NCI-H82 (cell line): Measurements from ENCODE around the gene ENSA.
A peak's percentile ranks its signal among the peaks of the same experiment; 100 is the strongest.
"Not testable (repeated sequence)": the region's sequence is repeated elsewhere in the genome, so short reads cannot be mapped to it uniquely, and the experiment has no call there.

Experiments used
- DNase-seq: peaks from one replicate; lab custom pipeline; 2025; lab: John Stamatoyannopoulos, UW

Gene ENSA

GRCh38 chr1:150621497-150622302 is 7.7 kb downstream of the ENSA start:
- DNase-seq = peak; percentile 60

- DNase-seq = no peak
Observed at GRCh38 chr1:150620919-150621318, 8.5 kb downstream of the ENSA start.

GRCh38 chr1:150619576-150620509 is 9.6 kb downstream of the ENSA start:
- peak; percentile 41 for DNase-seq

GRCh38 chr1:150615346-150616201 is 13.8 kb downstream of the ENSA start:
- no peak for DNase-seq

GRCh38 chr1:150613061-150613920 is 16.1 kb downstream of the ENSA start:
- no peak for DNase-seq

- no peak for DNase-seq
Observed at GRCh38 chr1:150612014-150612345, 17.4 kb downstream of the ENSA start.

GRCh38 chr1:150610576-150610975 is 18.8 kb downstream of the ENSA start:
- no peak for DNase-seq

- no peak for DNase-seq
Observed at GRCh38 chr1:150609732-150610131, 19.7 kb downstream of the ENSA start.

- no peak for DNase-seq
Observed at GRCh38 chr1:150606463-150607142, 22.8 kb downstream of the ENSA start.

- not testable (repeated sequence) for DNase-seq
Observed at GRCh38 chr1:150605451-150605731, 24.0 kb downstream of the ENSA start.

GRCh38 chr1:150604226-150604588 is 25.2 kb downstream of the ENSA start:
- DNase-seq = no peak

GRCh38 chr1:150603711-150604110 is 25.7 kb downstream of the ENSA start:
- peak; percentile 63 for DNase-seq

GRCh38 chr1:150602372-150602771 is 27.0 kb downstream of the ENSA start:
- DNase-seq = not testable (repeated sequence)

GRCh38 chr1:150601540-150601939 is 27.9 kb downstream of the ENSA start:
- DNase-seq = no peak

- DNase-seq = not testable (repeated sequence)
Observed at GRCh38 chr1:150598346-150598745, 31.1 kb downstream of the ENSA start.

GRCh38 chr1:150596976-150597375 is 32.4 kb downstream of the ENSA start:
- DNase-seq = peak; percentile 58

- DNase-seq = no peak
Observed at GRCh38 chr1:150596095-150596892, 33.1 kb downstream of the ENSA start.

- no peak for DNase-seq
Observed at GRCh38 chr1:150582371-150582770, 47.0 kb downstream of the ENSA start.

GRCh38 chr1:150581962-150582361 is 47.5 kb downstream of the ENSA start:
- DNase-seq = not testable (repeated sequence)

GRCh38 chr1:150581437-150581836 is 48.0 kb downstream of the ENSA start:
- not testable (repeated sequence) for DNase-seq
